ENCODE measurements around the gene BAG3.

The BAG3 gene

DNA sequence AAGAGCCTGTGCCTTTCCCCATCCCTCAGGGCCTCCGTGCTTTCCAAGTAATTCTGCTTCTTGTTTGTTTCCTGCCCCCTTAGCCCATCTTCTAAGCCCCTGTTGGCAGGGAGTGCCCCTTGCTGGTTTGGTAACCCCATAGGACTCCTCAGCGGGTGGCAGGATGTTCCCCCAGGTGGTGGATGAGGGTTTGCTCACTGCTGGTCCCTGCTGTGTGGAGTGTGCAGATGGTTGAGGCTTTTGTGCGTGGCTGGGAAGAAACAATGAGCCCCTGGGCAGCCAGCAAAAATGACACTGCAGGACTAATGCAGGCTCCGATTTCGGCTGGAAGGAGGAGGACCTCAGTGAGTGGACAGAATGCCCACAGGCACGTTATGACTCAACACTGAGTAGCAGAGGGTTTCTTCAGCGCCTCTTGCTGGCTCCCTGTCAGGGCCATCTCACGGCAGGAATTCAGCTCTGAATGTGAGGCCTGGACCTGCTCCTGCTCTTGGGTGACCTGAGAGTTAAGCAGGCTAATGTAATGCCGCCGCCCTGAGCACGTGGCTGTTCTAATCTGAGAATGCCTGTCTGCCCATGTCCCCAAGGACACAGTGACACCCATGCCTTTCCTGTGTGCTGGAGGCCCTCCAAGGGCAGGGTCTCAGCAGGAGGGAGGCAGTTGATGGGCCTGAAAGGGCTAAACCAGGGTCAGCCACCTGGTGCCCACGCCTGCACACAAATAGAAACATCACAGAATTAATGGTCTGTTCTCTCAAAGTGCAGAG lies 16.6 kb downstream of the BAG3 start:
- TF ChIP-seq, protein P1, sequence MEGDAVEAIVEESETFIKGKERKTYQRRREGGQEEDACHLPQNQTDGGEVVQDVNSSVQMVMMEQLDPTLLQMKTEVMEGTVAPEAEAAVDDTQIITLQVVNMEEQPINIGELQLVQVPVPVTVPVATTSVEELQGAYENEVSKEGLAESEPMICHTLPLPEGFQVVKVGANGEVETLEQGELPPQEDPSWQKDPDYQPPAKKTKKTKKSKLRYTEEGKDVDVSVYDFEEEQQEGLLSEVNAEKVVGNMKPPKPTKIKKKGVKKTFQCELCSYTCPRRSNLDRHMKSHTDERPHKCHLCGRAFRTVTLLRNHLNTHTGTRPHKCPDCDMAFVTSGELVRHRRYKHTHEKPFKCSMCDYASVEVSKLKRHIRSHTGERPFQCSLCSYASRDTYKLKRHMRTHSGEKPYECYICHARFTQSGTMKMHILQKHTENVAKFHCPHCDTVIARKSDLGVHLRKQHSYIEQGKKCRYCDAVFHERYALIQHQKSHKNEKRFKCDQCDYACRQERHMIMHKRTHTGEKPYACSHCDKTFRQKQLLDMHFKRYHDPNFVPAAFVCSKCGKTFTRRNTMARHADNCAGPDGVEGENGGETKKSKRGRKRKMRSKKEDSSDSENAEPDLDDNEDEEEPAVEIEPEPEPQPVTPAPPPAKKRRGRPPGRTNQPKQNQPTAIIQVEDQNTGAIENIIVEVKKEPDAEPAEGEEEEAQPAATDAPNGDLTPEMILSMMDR (conservative IDR thresholded peaks at IDR 0.05; ENCODE audit: low read length) = peak; percentile 37
- 0 out of 2 replicates have a peak overlapping the region, but pooled peaks have one; percentile 5 for H3K4me3 ChIP-seq (ENCODE audit: low read length)
- DNase-seq (ENCODE audit: low read depth) = peak; percentile 98

DNA sequence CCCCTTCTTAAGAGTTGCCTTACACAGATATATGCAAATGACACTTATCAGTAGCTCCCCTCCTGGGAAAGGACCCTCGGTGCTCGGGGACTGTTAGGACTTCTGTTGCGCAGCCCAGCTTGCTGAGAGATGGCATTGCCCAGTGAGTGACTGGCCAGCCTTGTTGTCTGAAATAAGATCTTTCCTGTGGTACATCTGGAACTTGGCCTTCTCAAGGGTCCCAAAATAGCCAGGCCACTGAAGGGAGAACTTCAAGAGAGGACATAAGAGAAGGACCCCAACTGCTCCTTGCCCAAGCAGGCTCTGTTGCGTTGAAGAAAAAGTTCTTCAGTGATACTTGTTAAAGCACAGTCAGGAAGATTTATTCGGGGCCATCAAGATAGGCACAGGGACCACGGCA lies 17.3 kb downstream of the BAG3 start:
- no peak for DNase-seq (ENCODE audit: low read depth)
- H3K4me3 ChIP-seq (ENCODE audit: low read length) = no peak overlapping the region
- TF ChIP-seq, protein P1 (conservative IDR thresholded peaks at IDR 0.05; ENCODE audit: low read length) = no peak

DNA sequence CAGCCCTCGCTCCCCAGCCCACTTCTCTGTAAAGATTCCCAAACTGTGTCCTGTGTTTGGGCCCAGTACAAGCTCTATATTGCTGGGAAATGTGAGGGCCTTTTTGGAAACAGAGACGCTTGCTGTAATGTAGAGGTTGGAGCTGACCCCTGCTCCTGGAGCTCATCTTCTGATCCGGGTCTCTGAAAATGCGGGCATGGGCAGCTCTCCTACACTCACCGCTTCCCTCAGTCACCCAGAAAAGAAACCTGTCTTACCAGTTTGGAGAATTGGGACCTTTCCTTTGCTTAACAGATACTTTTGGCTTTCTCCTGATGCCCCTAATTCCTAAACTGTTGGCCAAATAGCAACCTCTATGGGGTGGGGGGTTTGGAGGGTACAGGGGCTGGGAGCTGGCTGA lies 18.2 kb downstream of the BAG3 start:
- DNase-seq (ENCODE audit: low read depth) = no peak
- H3K4me3 ChIP-seq (ENCODE audit: low read length) = no peak overlapping the region
- TF ChIP-seq, protein P1 (conservative IDR thresholded peaks at IDR 0.05; ENCODE audit: low read length) = no peak

DNA sequence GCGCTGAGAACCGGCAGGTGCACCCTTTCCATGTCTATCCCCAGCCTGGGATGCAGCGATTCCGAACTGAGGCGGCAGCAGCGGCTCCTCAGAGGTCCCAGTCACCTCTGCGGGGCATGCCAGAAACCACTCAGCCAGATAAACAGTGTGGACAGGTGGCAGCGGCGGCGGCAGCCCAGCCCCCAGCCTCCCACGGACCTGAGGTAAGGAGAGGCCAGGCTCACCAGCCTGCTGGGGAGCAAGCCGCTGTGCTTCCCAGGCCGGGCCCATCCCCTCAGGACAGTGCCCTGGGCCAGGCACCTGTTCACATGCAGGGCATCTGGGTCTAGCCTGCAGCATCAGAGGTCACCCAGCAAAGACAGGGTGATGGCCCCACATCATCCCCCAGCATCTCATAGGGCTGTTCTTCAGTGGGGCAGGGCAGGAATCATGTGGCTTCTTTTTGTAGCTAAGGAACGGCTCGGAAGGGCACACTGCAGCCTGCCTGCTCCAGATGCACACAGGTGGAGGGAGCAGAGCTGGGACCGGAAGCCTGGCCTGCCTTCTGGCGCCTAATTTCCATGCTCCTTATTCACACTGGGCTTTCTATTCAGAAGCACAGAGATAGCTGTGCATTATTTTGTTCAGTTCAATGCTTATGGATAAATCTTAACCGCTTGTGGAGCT lies 18.9 kb downstream of the BAG3 start:
- H3K4me3 ChIP-seq (ENCODE audit: low read length) = no peak overlapping the region
- TF ChIP-seq, protein P1 (conservative IDR thresholded peaks at IDR 0.05; ENCODE audit: low read length) = no peak
- DNase-seq (ENCODE audit: low read depth) = no peak

DNA sequence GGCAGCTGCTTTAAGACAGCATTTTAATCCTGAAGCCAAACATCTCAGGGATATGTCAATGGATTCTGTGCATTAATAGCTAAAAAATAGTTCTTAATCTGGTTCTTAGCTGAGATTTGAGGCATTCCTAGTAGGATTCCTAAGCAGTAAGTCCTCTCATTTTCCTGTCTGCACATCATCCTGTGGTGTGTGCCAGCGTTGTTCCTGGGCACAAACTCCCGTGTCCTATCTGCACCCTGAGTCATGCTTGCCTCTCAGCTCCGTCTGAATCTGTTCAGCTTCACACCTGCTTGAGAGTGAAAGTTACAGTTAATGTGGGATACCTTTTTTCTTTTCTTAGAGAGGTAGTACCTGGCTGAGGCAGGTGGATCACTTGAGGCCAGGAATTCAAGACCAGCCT lies 19.5 kb downstream of the BAG3 start:
- peak; percentile 70 for DNase-seq (ENCODE audit: low read depth)
- TF ChIP-seq, protein P1 (conservative IDR thresholded peaks at IDR 0.05; ENCODE audit: low read length) = no peak
- no peak overlapping the region for H3K4me3 ChIP-seq (ENCODE audit: low read length)

DNA sequence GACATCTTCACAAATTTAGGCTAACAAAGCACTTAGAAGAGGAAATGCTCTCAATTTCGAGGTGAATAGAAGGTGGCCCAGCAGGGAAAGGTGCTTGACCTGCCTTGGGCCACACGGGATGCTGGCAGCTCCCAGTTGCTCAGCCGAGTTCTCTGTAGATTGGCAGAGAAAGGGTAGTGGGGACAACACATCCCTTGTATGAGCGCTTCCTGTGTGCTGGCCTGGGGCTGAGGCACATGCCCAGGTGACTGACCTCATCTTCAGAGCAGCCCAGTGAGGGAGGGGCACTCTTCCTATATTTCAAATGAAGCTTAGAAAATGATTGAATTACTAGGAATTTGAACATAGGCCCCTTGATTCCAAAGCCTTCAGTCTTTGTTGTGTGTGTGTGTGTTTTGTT lies 20.2 kb downstream of the BAG3 start:
- no peak overlapping the region for H3K4me3 ChIP-seq (ENCODE audit: low read length)
- no peak for DNase-seq (ENCODE audit: low read depth)
- TF ChIP-seq, protein P1 (conservative IDR thresholded peaks at IDR 0.05; ENCODE audit: low read length) = no peak

DNA sequence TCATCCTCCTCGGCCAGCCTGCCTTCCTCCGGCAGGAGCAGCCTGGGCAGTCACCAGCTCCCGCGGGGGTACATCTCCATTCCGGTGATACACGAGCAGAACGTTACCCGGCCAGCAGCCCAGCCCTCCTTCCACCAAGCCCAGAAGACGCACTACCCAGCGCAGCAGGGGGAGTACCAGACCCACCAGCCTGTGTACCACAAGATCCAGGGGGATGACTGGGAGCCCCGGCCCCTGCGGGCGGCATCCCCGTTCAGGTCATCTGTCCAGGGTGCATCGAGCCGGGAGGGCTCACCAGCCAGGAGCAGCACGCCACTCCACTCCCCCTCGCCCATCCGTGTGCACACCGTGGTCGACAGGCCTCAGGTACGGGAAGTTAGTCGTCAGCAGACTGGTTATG lies 21.1 kb downstream of the BAG3 start:
- TF ChIP-seq, protein P1 (conservative IDR thresholded peaks at IDR 0.05; ENCODE audit: low read length) = no peak
- DNase-seq (ENCODE audit: low read depth) = no peak
- no peak overlapping the region for H3K4me3 ChIP-seq (ENCODE audit: low read length)
